ENCODE data around the gene CREB3L1.
A peak's percentile ranks its signal among the peaks of the same experiment; 100 is the strongest.

Gene CREB3L1

GRCh38 chr11:46327829-46328228 lies 50.4 kb downstream of the CREB3L1 start:
- no peak for DNase-seq (ENCODE audit: low read depth)

- DNase-seq (ENCODE audit: low read depth), result no peak
These were observed 52.7 kb downstream of the CREB3L1 start for GRCh38 chr11:46330154-46330553.

GRCh38 chr11:46330563-46331281 lies 53.3 kb downstream of the CREB3L1 start:
- DNase-seq (ENCODE audit: low read depth), result no peak

DNA sequence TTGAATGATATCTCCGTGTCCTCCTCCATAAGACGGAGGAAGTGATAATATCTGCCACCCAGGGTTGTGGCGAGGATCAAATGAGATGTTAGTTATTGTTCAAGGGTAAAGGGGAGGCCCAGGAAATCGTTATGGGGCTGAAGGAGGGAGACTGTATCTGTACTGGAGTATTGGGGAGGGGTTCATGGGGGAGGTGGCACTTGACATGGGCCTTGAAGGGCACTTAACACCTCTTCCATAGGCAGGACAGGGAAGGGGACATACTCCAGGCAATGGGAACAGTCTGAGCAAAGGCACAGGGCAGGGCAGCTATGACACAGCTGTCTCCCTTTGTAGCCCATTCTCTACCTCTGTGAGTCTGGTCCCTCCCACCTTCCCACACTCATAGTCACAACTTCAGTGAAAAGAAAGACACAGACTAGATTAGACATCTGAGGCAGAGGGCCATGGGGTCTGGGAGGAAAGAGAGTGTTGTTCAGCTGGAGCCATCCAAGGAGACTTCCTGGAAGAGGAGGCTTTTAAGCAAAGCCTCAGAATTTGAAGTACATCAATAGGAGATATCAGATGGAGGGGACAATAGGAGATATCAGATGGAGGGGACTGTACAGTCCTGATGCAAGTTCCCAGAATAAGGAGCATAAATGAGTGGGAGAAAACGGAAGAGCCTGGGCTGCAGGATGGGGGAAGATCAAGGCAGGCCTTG lies 54.0 kb downstream of the CREB3L1 start:
- no peak for DNase-seq (ENCODE audit: low read depth)

- no peak for DNase-seq (ENCODE audit: low read depth)
These were observed 54.7 kb downstream of the CREB3L1 start for GRCh38 chr11:46332093-46332567.

DNA sequence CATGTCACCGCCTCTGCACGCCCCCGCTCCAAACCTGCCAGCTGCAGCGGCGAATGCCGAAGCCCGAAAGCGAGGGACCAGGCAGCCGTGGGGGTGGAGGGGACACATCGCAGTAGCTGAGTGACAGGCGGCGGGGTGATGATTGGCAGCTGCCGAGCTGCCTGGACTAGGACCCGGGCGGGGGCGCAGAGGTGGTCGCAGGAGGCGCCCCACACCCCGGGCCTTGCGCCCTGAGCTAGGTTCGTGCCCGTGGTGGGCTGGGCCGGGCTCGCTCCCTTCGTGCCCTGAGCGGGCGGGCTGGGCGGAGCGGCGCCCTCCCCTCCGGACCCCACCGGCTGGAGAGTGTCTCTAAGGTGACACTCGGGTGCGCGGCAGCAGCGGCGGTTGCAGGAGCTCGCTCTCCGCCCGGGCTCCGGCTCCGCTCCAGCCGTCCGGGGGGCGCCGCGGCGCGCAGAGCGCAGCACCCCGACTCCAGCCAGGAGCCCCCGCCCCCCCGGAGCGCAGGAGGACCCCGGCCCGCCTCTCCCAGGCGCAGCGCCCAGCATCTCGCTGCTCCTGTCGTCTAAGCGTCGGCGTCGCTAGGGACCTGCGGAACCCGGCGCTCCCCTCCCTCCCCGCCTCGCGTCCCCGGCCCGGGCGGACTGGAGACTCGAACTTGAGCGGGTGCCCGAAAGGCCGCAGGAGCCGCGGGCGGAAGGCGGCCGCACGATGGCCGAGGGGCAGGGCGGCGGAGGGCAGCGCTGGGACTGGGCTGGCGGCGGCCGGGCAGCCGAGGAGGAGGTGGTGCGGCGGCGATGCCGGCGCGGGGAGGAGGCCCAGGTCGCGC lies 55.3 kb downstream of the CREB3L1 start:
- DNase-seq (ENCODE audit: low read depth), result no peak

DNA sequence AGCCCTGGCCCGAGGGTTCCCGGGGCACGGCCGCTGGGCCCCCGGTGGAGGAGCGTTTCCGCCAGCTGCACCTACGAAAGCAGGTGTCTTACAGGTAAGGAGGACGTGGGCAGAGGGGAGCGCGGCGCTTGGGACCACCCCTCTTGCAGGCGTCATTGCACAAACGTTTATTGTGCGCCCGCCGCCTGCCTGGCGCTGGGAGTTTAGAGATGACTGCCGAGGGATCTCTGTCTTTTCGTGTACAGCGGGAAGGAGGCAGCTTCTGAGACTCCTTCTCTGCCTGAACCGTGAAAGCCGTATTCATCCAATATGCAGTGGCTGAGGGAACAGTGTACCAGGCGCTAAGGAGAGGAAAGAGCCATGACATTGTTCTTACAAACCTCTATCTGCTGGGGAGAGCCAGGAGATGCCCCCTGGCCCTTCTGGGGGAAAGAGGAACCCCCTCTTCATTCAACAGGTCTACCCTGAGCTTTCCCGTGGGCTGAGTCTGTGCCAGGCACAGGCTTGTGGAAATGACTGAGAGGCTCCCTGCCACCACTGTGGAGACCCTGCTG lies 56.0 kb downstream of the CREB3L1 start:
- DNase-seq (ENCODE audit: low read depth), result no peak

DNA sequence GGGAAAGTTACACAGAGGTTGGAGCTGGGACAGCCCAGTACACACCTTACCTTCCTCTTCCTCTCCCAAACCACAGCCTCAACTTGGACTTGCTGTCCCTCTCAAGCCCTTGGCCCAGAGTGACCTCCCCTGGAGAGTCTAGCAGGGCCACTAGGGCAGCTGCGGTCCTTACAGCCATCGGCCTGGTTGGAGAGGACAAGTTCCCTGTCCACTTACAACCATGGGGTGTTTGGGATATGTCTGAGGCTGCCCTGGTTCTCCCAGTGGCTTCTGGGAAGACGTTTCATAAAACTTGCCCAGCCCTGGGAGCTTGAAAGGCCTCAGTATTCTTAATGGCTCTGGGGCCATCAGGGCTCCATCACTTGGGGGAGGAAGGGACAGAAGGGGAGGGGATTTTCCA lies 56.7 kb downstream of the CREB3L1 start:
- DNase-seq (ENCODE audit: low read depth), result no peak

DNA sequence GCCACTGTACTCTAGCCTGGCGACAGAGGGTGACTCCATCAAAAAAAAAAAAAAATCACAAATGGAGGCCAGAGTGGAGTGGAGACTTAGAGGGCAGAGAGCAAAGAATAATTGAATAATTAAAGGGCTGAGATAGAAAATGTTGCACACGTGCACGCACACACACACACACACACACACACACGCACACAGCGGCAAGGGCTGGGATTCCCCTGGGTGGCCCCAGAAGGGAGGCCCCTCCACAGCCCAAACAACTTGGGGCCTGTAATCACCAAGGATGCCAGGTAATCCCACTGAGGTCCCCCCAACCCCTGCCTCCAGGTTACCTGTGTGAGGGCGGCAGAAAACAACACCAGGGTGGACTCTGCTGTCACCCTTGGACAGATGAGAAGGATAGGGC lies 57.8 kb downstream of the CREB3L1 start:
- DNase-seq (ENCODE audit: low read depth), result no peak

DNA sequence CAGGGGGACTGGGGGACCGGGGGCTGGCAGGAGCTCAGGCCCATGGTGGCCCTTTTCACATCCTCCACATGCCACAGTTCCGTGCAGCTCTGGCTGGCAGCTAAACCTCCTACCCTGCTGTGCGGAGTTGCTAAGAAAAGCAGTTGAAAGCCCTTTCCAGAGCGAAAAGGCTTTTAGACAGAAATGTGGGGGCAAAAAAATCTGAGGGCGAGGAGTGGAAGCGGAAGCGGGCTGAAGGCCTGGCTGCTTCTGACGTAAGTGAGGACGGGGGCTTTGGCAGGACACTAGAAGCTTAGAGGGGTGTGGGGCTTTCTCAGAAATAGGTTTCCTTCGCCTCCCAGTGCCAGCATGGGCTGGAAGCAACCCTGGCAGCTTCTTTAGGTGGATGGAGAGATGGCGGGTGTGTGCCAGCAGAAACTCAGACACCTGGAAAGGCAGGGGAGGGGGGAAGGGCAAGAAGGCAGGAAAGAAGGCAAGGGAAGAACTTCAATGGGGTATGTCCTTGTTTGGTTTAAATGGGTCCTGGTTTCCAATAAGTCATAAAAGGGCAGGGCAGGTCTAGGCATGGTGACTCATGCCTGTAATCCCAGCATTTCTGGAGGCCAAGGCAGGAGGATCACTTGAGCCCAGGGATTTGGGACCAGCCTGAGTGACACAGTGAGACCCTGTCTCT lies 58.6 kb downstream of the CREB3L1 start:
- DNase-seq (ENCODE audit: low read depth), result no peak

- DNase-seq (ENCODE audit: low read depth), result no peak
These were observed 59.2 kb downstream of the CREB3L1 start for GRCh38 chr11:46336563-46337180.

DNA sequence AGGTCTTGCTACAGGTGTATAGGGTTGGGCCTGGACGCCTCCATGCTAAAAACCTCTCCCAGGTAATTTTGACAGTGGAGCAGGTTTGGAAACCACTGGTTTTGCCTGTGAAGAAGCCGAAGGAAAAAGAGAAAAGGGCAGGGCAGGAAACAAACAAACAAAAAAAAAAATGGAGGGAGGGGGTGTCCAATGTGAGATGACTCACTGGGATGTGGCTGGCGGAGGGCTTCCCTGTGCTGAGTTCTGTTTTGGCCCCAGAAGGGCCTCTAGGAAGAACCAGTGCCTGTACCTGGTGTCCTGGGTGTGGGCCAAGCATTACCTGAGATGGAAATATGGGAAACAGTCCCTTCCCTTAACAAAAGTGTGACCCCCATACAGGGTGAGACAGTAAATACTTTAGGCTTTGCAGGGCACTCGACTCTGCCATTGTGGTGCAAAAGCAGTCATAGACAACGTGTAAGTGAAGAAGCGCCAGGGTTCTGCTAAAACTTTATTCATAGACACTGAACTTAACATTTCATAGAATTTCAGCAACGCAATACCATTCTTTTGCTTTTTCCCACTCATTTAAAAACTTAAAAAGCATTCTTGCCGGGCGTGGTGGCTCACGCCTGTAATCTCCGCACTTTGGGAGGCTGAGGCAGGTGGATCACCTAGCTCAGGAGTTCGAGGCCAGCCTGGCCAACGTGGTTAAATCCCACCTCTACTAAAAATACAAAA lies 60.3 kb downstream of the CREB3L1 start:
- DNase-seq (ENCODE audit: low read depth), result no peak

- DNase-seq (ENCODE audit: low read depth), result peak; percentile 36
These were observed 61.1 kb downstream of the CREB3L1 start for GRCh38 chr11:46338636-46338987.

DNA sequence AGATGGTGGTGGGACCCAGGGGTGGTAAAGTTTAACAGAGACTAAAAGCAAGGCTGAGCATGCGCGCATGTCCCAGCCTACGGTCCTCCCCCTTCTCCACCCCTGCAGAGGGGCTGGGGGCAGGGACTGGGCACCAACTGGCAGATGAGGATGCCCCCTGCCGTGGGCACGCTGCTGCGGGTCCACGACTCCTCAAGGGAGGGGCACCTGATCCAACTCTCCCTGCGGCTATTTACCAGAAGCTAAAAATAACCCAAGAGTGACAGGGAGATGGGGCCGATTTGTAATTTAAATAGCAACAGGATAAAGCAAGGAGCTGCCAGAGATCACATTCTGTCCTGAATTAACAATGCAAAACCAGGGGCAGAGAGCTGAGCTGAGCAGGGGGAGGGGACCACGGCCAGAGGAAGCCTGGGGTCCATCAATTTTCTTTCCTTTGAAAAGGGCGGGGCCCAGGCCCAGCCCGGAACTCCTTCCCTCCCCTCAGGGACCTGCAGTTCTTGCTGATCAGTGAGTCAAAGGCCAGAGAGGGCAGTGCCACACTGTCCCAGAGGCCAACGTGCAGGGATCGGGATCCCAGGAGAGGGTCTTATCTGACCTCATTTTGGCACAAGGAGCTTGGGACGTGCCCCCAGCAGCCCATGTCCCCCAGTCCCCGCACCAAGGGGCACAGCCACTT lies 61.7 kb downstream of the CREB3L1 start:
- peak; percentile 76 for DNase-seq (ENCODE audit: low read depth)

- peak; percentile 71 for DNase-seq (ENCODE audit: low read depth)
These were observed 62.4 kb downstream of the CREB3L1 start for GRCh38 chr11:46339816-46340215.

GRCh38 chr11:46341454-46341853 lies 64.0 kb downstream of the CREB3L1 start:
- DNase-seq (ENCODE audit: low read depth), result no peak

- DNase-seq (ENCODE audit: low read depth), result no peak
These were observed 64.8 kb downstream of the CREB3L1 start for GRCh38 chr11:46342239-46342638.

- no peak for DNase-seq (ENCODE audit: low read depth)
These were observed 66.1 kb downstream of the CREB3L1 start for GRCh38 chr11:46343520-46343919.

DNA sequence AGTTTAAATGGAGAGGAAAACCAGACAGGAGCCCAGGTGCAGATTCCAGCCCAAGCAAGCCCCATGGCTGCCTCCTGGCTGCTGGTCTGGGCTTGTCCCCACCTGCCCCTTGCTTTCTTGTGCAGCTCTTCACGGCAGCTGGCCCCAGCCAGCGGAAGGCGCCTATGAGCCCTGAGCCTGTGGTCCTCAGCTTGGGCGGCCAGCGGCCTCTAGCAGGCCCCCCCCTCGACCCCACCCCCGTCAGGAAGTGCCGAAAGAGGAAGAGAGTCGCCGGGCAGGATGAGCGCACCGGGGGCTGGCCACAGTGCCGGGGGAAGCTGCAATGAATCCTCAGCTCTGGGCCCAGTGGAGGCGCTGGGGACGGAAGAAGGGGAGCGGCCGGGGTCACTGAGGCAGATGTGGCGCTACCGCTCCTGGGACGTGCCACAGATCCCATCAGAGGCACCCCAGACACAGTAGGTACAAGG lies 67.7 kb downstream of the CREB3L1 start:
- no peak for DNase-seq (ENCODE audit: low read depth)

DNA sequence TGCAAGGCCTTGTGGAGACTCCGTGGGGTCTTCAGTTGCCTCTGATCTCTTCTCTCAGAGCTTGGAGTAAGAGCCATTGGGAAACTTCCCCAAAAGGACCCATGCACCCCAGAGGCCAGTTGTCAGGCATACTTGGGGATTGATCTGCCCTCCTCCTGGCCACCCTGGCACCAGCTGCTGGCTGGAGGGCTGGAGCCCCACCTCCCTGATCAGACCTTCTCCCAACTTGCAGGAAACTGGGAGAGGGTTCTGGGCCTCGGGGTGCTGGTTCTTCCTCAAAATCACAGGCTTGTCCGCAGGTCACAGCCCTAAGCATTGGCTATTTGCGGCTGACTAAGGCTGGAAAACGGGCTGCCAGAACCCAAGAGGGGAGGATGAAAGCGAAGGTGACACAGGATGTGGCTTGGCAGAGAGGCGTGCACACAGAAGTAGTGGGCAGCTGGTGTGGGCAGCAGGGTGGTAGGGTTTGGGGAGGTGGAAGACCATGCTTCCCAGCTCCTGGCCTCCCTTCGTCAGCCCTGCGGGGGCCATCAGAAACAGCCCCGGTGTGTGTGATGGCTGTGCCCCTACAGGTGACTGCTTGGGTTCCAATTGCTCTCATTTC lies 68.5 kb downstream of the CREB3L1 start:
- DNase-seq (ENCODE audit: low read depth), result no peak
